AG04449 (cell line): Measurements from ENCODE around the gene PPP1R3D.

Experiments used
- CTCF ChIA-PET: fragments of 350-600 bp; formaldehyde crosslinking; extraction: SDS; loops from one replicate; lab custom pipeline; 2021; ENCODE audit warnings: antibody characterized with exemption; lab: Yijun Ruan, JAX
- POLR2A ChIA-PET: fragments of 400-600, 350-600 bp; formaldehyde crosslinking; extraction: SDS; loops from one replicate; lab custom pipeline; 2020; ENCODE audit warnings: antibody characterized with exemption, inconsistent platforms; lab: Yijun Ruan, JAX
- DNase-seq: peaks from one replicate; pipeline ENCODE4 v3.0.0-alpha.2; 2010; ENCODE audit warnings: low read depth, low spot score
- H3K4me3 ChIP-seq: 2 replicates; pipeline ENCODE4 v1.5.1; 2011; ENCODE audit warnings: low read depth, mild to moderate bottlenecking, control low read depth, low read length
- TF ChIP-seq, protein P1 (sequence below): IDR thresholded peaks from one replicate; pipeline ENCODE4 v1.5.1; 2011; ENCODE audit warnings: mild to moderate bottlenecking, moderate library complexity, low read length, control low read depth, inconsistent platforms; ENCODE audit not compliant: insufficient read depth; ENCODE audit errors: missing control alignments

PPP1R3D gene

DNA sequence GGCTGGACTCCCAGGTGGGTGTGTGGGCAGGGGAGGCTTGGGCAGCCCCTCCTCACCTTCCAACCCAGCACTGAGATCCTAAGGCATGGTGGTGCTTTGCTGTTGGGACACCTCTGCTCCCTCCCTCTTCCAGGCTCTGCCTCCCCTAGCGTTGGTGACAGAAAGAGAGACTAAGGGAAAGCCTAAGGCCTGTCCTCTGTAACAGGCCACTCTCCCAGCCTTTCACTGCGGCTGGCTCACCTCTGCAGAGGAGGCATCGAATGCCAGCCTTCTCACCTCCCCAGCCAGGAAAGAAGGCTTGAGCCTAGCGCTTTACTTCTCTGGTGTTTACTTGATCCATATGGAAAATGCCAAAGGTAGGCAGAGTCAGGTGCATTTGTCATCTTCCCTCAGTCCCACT, 14.6 kb upstream of the PPP1R3D start:
- CTCF ChIA-PET = interaction anchor here (0.8 to 4.9 kb wide), 7 partner anchors 10 to 1298 kb away, joined by 3 to 30 read pairs (median 4); partner anchors contain the start of genes FAM217B, PPP1R3D and SYCP2
- DNase-seq = no peak
- no peak overlapping the region for H3K4me3 ChIP-seq
- POLR2A ChIA-PET = no interaction called here
- TF ChIP-seq, protein P1, sequence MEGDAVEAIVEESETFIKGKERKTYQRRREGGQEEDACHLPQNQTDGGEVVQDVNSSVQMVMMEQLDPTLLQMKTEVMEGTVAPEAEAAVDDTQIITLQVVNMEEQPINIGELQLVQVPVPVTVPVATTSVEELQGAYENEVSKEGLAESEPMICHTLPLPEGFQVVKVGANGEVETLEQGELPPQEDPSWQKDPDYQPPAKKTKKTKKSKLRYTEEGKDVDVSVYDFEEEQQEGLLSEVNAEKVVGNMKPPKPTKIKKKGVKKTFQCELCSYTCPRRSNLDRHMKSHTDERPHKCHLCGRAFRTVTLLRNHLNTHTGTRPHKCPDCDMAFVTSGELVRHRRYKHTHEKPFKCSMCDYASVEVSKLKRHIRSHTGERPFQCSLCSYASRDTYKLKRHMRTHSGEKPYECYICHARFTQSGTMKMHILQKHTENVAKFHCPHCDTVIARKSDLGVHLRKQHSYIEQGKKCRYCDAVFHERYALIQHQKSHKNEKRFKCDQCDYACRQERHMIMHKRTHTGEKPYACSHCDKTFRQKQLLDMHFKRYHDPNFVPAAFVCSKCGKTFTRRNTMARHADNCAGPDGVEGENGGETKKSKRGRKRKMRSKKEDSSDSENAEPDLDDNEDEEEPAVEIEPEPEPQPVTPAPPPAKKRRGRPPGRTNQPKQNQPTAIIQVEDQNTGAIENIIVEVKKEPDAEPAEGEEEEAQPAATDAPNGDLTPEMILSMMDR = no peak

GRCh38 chr20:59949911-59950310, 9.8 kb upstream of the PPP1R3D start:
- TF ChIP-seq, protein P1 = no peak
- POLR2A ChIA-PET = no interaction called here
- no peak overlapping the region for H3K4me3 ChIP-seq
- DNase-seq = no peak
- CTCF ChIA-PET = interaction anchor here (0.6 to 2.2 kb wide), 15 partner anchors 8 to 1946 kb away, joined by 3 to 13 read pairs (median 3); partner anchors contain the start of genes CDH26, FAM217B, PPP1R3D and SYCP2

DNA sequence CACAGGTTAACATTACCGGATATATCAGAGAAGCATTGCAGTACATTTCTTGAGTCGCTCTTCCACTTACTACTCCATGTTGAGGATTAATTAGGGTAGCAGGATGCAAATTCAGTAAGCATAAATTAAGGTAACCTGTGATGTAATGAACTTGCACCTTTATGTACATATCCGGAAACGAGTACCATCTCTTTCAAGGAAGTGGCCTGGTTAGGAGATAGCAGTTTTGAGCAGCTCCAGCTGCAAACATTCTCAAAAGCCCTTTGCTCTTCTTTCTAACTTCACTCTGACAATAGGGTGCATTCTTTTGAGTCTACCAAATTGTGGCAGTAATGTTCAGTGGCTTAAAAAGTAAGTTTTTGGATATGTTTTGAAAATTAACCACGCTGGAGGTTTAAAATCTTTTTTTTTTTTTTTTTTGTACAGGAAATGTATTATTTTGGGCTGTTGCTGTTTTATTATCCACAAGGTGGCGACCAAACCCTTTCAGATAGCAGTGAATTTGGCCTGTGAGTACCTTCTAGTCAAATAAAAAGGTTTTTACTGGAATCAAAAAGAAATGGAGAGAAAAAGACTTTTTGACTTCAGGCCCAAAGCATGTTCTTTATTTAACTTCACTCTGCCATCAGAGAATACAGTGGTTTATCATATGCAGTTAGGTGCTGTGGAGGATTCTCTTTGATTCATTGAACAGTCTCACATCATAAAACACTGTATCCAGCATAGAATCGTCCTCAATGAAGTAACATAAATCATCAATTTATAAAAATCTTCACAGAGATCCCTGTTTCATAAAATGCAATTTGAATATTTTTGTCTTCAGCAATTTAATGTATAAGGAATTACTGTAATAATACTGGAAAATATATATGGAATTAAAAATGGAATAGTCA, 9.0 kb upstream of the PPP1R3D start:
- CTCF ChIA-PET = interaction anchor here (0.6 to 5.9 kb wide), 17 partner anchors 9 to 1947 kb away, joined by 3 to 52 read pairs (median 3); partner anchors contain the start of genes CDH26, FAM217B, PPP1R3D and SYCP2
- H3K4me3 ChIP-seq = no peak overlapping the region
- POLR2A ChIA-PET = interaction anchor here (0.6 kb wide), 1 partner anchor 226 kb away, joined by 3 read pairs; no protein-coding TSS in a partner anchor
- no peak for DNase-seq
- TF ChIP-seq, protein P1 = peak; percentile 44

GRCh38 chr20:59948212-59948611, 8.1 kb upstream of the PPP1R3D start:
- TF ChIP-seq, protein P1 = no peak
- ChIA-PET CTCF (interaction anchor here (0.9 to 5.9 kb wide), 9 partner anchors 8 to 1281 kb away, joined by 3 to 52 read pairs (median 6); partner anchors contain the start of genes CDH26, FAM217B, PPP1R3D and SYCP2), POLR2A (no interaction called here)
- DNase-seq = no peak
- H3K4me3 ChIP-seq = no peak overlapping the region

- TF ChIP-seq, protein P1 = no peak
- POLR2A ChIA-PET = no interaction called here
These were observed 7.3 kb upstream of the PPP1R3D start for GRCh38 chr20:59947376-59947775.

GRCh38 chr20:59945731-59946130, 5.6 kb upstream of the PPP1R3D start:
- TF ChIP-seq, protein P1 = no peak
- DNase-seq = no peak
- no peak overlapping the region for H3K4me3 ChIP-seq
- POLR2A ChIA-PET = no interaction called here
- CTCF ChIA-PET = interaction anchor here (0.9 to 5.9 kb wide), 7 partner anchors 7 to 1284 kb away, joined by 3 to 52 read pairs (median 8); partner anchors contain the start of gene SYCP2

More at GRCh38 chr20:59947376-59947775, 7.3 kb upstream of the PPP1R3D start:
- H3K4me3 ChIP-seq = no peak overlapping the region
- CTCF ChIA-PET = interaction anchor here (1.3 to 5.9 kb wide), 7 partner anchors 9 to 264 kb away, joined by 3 to 52 read pairs (median 6); partner anchors contain the start of gene SYCP2
- no peak for DNase-seq
